PFSK-1 (cell line): ENCODE data around the gene SEC61G.

ENCODE experiments used
- POLR2AphosphoS5 ChIP-seq: IDR thresholded peaks from 2 replicates; pipeline ENCODE4 v1.6.1; 2012; ENCODE audit warnings: low read depth, mild to moderate bottlenecking, control low read depth, low read length, moderate library complexity
- REST ChIP-seq, 2 experiments: IDR thresholded peaks; 2 replicates each; pipeline versions ENCODE4 v1.6.1 to v1.8.0; 2011 to 2012; ENCODE audit warnings: low read depth in 2 of 2, low read length in 2 of 2, control low read depth in 1 of 2, inconsistent platforms in 1 of 2, mild to moderate bottlenecking in 1 of 2, moderate library complexity in 1 of 2; ENCODE audit not compliant: insufficient read depth in 1 of 2
- SIN3A ChIP-seq: IDR thresholded peaks from 2 replicates; pipeline ENCODE4 v1.6.1; 2012; ENCODE audit warnings: mild to moderate bottlenecking, low read length, moderate library complexity, borderline replicate concordance; ENCODE audit not compliant: insufficient read depth

- no peak for TF ChIP-seq REST (IDR thresholded peaks at IDR 0.05; ENCODE audit: insufficient read depth in 1 of 2, low read depth in 2 of 2, low read length in 2 of 2)
- TF ChIP-seq POLR2AphosphoS5 = no peak
- no peak for TF ChIP-seq SIN3A
These were observed 11.8 kb downstream of the SEC61G start for GRCh38 chr7:54747234-54747633.
